ENCODE data around the gene TMEM132D.
"Not testable (repeated sequence)": the region's sequence is repeated elsewhere in the genome, so short reads cannot be mapped to it uniquely, and the experiment has no call there.

TMEM132D gene

DNA sequence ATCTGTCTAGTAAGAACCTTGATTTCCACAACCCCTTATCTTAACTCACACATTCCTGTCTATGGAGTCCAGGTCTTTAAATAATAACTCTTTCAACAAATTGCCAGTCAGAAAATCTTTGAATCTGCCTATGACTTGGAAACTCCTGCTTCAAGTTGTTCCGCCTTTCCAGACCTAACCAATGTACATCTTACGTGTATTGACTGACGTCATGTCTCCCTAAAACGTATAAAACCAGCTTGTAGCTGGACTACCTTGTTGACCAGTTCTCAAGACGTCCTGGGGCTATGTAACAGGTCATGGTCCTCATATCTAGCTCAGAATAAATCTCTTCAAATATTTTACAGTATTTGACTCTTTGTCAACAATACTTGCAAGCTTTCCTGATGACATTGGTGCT, 337.0 kb downstream of the TMEM132D start:
- no peak for FAIRE-seq

DNA sequence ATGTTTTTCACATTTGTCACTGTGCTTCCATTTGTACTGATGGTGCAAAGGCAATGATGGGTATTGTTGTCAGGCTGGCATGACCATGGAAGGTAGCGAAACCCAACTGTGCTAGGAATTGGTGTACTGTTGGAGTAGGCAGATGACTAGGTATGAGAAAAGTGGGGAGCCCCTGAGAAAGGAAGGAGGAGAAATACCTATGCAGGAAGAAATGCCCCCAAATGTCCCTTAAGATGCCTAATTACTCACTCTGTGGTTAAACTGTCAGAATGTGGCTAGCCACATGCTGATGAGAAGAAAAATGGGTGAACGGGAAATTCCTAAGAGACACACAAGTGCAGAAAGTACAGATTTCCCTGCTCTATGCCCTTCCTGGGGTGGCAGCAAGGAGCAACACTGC, 339.1 kb downstream of the TMEM132D start:
- FAIRE-seq: no peak

- no peak for FAIRE-seq
Measured at GRCh38 chr12:129563266-129563665, 340.6 kb downstream of the TMEM132D start.

- FAIRE-seq: no peak
Measured at GRCh38 chr12:129561304-129561703, 342.5 kb downstream of the TMEM132D start.

- FAIRE-seq: no peak
Measured at GRCh38 chr12:129559776-129560175, 344.0 kb downstream of the TMEM132D start.

- no peak for FAIRE-seq
Measured at GRCh38 chr12:129558036-129558435, 345.8 kb downstream of the TMEM132D start.

DNA sequence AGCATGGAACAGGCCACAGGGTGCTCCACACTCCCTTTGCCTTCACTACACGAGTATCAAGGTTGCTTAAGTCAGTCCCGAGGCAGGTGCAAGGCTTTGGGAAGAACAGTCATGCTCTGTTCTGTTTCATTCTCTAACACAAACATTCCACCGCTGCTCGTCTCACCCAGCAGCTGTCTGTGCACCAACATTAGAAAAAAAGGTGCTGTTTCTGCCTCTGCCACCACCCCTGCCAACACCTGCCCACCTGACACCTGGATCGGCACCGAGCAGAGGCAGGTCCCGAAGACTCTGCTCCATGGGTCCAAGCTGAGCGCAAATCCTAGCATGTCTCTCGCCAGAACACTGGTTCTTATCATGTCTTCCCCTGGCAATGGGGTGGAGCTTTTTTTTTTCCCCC, 347.7 kb downstream of the TMEM132D start:
- FAIRE-seq: no peak

DNA sequence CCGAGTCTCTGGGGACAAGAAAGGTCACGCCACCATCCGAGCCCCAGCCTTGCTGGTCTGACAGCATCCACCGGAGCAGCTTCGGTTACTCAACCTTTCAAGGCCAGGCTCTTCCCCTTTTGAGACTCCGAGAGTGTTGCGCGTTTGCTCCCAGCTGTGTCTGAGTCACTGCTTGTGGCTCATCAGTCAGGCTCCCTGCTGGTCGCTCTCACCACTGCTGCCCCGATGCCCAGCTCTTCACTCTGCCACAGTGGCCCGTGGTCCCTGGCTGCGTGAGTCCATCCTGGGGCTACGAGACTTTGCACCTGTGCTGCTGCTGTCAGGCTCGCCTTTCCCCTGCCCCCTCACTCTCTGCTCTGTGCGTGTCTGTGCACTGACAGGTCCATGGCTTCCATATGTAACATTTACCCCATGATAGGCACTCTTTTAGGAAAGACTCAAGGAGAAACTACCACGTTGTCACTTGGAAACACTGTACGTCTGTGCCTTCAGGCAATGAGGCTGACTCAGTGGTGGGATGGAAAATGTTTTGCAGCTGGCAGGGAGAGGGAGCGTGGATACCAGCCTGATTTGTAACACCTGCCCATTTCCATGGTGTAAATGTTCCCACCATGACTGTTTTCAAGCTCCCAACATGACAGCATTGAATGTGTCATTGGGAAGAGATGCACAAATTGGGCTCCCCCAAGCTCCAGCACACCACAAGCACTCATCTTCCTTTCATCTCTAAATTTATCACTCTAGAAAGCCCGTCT, 350.7 kb downstream of the TMEM132D start:
- no peak for FAIRE-seq

- no peak for FAIRE-seq
Measured at GRCh38 chr12:129551441-129551840, 352.4 kb downstream of the TMEM132D start.

DNA sequence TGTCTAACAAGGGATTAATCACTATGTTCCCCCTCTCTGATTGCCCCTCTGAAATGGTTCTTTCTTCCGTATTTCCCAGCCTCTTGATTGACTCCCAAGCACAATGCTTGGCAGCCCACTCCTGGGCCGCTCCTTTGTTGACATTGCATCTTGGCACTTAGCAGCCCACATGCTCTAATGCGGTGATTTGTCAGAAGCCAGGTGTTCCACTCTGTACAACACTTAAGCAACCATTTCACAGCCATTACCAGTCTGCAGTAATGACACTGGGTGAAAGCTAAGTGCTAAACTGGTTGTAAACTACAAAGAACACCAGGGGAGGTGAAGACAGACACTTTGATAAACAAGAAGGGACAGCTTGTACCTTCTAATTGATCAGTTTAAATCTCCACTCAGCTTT, 353.5 kb downstream of the TMEM132D start:
- no peak for FAIRE-seq

DNA sequence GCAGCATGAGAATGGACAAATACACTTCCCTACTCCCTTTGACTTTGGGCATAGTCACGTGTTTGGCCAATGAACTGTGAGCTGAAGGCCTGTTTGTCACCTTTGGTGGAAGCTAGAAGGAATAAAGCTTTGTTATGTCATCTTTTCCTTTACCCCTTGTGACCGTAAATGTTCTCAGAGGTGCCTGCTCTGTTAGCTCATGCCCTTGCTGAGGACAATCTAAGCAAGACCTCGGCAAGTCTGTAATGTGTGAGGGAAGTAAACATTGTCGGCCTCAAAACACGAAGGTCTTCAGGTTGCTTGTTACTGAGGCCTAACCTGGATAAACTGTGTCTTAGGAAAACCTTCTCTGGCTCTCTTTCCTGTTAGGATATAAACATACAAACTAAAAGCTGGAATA, 354.2 kb downstream of the TMEM132D start:
- no peak for FAIRE-seq

DNA sequence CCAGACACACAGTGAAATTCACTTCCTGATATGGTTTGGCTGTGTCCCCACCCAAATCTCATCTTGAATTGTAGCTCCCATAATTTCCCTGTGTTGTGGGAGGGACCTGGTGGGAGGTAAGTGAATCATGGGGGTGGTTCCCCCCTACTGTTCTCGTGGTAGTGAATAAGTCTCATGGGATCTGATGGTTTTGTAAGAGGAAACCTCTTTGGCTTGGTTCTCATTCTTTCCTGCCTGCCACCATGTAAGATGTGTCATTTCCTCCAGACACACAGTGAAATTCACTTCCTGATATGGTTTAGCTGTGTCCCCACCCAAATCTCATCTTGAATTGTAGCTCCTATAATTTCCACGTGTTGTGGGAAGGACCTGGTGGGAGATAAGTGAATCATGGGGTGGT, 354.8 kb downstream of the TMEM132D start:
- not testable (repeated sequence) for FAIRE-seq

DNA sequence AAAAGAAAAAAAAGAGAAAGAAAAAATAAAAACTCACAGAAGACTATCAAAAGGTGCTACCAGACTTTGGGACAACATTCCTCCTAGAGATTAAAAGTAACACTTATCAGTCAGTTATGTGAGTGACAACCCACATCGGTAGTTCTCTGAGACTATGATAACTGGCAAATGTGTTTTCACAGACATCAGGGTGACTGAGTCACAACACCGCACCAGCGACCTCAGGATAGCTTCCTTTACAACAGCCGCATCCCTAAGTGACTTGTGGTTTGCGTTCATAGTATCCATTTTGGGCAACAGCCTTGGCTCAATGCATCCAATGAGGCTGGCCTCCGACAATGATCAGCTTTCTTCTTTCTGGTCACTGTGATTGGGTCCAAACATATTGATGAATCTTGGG, 359.1 kb downstream of the TMEM132D start:
- no peak for FAIRE-seq

- no peak for FAIRE-seq
Measured at GRCh38 chr12:129540954-129541353, 362.9 kb downstream of the TMEM132D start.

DNA sequence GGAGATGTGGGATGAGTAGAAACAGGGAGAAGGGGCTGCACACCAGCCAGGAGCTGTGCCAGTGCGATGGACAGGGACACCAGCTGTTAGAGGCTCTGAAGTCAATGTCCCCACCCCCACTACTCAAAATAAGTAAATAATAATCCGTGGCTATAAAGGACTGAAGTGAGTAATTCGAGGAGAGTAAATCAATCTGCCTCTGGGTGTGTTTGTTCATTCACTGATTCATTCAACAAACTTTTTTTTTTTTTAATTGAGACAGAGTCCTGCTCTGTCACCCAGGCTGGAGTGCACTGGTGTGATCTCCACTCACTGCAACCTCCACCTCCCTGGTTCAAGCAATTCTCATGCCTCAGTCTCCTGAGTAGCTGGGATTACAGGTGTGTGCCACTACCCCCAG, 363.6 kb downstream of the TMEM132D start:
- FAIRE-seq: no peak

DNA sequence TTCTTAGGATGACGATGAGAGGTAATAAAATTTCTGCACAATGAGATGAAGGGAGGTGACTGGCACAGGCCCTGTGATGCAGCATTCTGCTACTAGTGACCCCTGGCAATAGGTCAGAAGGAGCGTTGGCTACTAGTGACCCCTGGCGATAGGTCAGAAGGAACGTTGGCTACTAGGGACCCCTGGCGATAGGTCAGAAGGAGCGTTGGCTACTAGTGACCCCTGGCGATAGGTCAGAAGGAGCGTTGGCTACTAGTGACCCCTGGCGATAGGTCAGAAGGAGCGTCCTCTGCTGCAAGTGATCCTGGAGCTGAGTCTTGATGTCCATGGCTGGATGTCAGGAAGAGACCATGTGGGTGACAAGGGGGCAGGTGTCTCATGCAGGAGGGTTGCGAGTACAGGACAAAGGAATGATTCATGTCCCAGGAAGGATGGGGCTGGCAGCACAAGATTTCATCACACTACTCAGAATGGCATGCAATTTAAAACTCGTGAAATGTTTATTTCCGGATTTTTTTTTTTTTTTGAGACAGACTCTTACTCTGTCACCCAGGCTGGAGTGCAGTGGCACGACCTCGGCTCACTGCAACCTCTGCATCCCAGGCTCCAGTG, 365.0 kb downstream of the TMEM132D start:
- not testable (repeated sequence) for FAIRE-seq

DNA sequence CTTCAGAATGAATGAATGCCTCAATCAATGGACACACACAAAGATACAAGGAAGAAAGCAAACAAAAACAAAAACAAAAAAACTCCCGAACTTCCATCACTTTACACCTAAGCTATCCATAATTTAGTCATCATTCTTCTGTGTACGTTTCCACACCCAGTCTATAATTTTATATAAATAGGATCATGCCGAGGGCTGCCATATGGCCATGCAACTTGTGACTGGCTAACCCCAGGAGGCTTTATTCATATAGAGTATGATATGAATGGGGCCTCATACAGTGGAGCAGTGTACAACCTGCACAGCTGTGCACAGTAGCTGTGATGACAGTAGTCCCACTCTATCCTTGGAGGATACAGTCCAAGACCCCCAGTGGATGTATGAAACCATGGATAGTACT, 365.7 kb downstream of the TMEM132D start:
- no peak for FAIRE-seq

GRCh38 chr12:129534966-129535750, 368.7 kb downstream of the TMEM132D start:
- FAIRE-seq: no peak

DNA sequence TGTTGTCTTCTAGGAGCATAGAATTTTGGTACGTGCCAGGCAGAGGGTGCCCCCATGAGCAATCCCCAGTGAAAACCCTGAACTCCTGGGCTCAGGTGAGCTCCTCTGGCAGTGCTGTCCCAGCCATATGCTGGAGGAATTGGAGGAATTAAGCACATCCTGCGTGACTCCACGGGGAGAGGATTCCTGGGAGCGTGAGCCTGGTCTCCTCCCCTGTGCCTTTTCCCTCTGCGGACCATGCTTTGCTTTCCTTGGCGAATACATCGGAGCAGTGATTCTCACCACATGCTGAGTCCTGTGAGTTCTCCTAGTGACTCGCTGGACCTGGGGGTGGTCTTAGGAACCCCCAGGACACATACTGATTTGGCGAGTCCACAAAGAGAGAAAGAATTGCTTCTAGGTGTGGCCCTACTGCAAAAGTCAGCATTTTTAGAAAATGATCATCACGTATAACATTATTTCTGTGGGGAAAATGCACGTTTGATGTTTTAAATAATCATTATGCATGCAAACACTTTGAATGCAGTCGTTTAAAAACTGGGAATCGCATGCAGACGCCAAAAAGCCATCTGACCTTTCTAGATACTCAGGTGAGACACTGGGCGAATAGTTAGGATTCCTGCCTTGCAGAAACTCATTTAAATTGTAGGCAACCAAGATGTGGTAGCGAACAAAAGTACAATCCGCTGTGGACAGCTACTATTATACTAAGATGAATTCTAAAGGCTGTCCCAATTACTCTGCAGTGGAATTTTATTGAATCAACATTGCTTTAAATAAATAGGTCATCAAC, 370.9 kb downstream of the TMEM132D start:
- no peak for FAIRE-seq

GRCh38 chr12:129532082-129532481, 371.7 kb downstream of the TMEM132D start:
- FAIRE-seq: no peak

DNA sequence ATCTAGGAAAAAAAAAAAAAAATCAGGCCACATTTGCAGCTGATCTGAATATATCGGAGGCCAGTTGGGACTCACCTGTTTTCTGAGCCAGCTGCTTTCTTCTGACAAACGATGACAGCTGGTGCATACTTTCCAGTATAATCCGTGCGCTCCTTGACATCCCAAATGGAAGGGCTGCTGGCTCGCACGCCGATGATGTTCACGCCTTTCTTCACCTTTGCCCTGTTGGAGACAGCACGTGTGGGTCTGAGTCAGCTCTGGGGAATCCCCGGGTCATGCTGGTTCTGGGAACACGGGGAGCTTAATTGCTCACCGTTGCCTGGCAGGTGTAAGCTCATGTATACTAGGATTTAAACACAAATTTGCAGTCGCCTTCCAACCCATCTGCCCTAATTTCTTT, 372.8 kb downstream of the TMEM132D start:
- FAIRE-seq: no peak

GRCh38 chr12:129530517-129530916, 373.3 kb downstream of the TMEM132D start:
- FAIRE-seq: no peak

- no peak for FAIRE-seq
Measured at GRCh38 chr12:129527506-129527905, 376.3 kb downstream of the TMEM132D start.

All from G401.6 (cell line).